MCF 10A (cell line): ENCODE results near the gene PGBD5. TPM values are rescaled to one million over a fixed set of nuclear protein-coding genes. Genes with fewer than 3 reads are reported as not detected.

ENCODE experiments used
- BruUV-seq: library from RNA; stranded (reverse); fragments of 400-500 nt; replicated peaks from 2 replicates; lab custom pipeline; 2021; lab: Mats Ljungman, UMichigan
- CTCF ChIA-PET: fragments of 300-600 bp; sonication (Branson Sonifier 250); formaldehyde crosslinking; extraction: SDS; loops from one replicate; lab custom pipeline; 2021; ENCODE audit warnings: antibody characterized with exemption, inconsistent platforms; lab: Yijun Ruan, JAX
- POLR2A ChIA-PET: fragments of 300-600, 350-650 bp; sonication (Branson Sonifier 250); formaldehyde crosslinking; extraction: SDS; loops from one replicate; lab custom pipeline; 2020; ENCODE audit warnings: antibody characterized with exemption, inconsistent platforms; lab: Yijun Ruan, JAX
- DNase-seq: peaks from one replicate; pipeline ENCODE4 v3.0.0-alpha.2; 2018; ENCODE audit not compliant: unreplicated experiment
- H3K27ac Mint-ChIP-seq: one replicate; pipeline ENCODE4 v1.8.0; 2022; ENCODE audit warnings: mild to moderate bottlenecking, low read depth, mixed read lengths; ENCODE audit not compliant: unreplicated experiment
- H3K27me3 Mint-ChIP-seq: one replicate; pipeline ENCODE4 v1.8.0; 2022; ENCODE audit warnings: mixed read lengths; ENCODE audit not compliant: insufficient read depth, unreplicated experiment
- H3K36me3 Mint-ChIP-seq: one replicate; pipeline ENCODE4 v1.8.0; 2022; ENCODE audit warnings: mild to moderate bottlenecking, moderate library complexity, mixed read lengths; ENCODE audit not compliant: insufficient read depth, unreplicated experiment
- H3K4me1 Mint-ChIP-seq: one replicate; pipeline ENCODE4 v1.8.0; 2022; ENCODE audit warnings: mixed read lengths; ENCODE audit not compliant: insufficient read depth, unreplicated experiment
- H3K4me3 Mint-ChIP-seq: one replicate; pipeline ENCODE4 v1.8.0; 2022; ENCODE audit warnings: mild to moderate bottlenecking, moderate library complexity, mixed read lengths; ENCODE audit not compliant: unreplicated experiment
- H3K9me3 Mint-ChIP-seq: one replicate; pipeline ENCODE4 v1.8.0; 2022; ENCODE audit warnings: mixed read lengths; ENCODE audit not compliant: unreplicated experiment
- intact Hi-C: fragments of 100-400 bp; cut with micrococcal nuclease; formaldehyde crosslinking; loops from 2 replicates; pipeline ENCODE4 v1.14.1; 2022
- total RNA-seq: library from RNA; stranded (reverse); gene quantifications from 2 replicates; pipeline ENCODE4 v1.2.3, GENCODE V29; 2022
- TF ChIP-seq, protein P1 (sequence below): fragments of 200-600 bp; IDR thresholded peaks from one replicate; pipeline ENCODE4 v1.8.0; 2022; ENCODE audit warnings: antibody characterized with exemption, mild to moderate bottlenecking; ENCODE audit not compliant: unreplicated experiment

PGBD5 gene
- total RNA-seq, 1 experiment from 2014 or later = 1.2 TPM

- no peak for DNase-seq
- intact Hi-C loops = no loop called here
- Mint-ChIP-seq H3K9me3 (no peaks in the 10 kb centered on the region), H3K27ac (no peak overlapping the region), H3K27me3 (no peaks in the 10 kb centered on the region), H3K36me3 (no peaks in the 10 kb centered on the region), H3K4me1 (no peaks in the 10 kb centered on the region), H3K4me3 (no peak overlapping the region)
- ChIA-PET POLR2A (no interaction called here), CTCF (no interaction called here)
- TF ChIP-seq, protein P1, sequence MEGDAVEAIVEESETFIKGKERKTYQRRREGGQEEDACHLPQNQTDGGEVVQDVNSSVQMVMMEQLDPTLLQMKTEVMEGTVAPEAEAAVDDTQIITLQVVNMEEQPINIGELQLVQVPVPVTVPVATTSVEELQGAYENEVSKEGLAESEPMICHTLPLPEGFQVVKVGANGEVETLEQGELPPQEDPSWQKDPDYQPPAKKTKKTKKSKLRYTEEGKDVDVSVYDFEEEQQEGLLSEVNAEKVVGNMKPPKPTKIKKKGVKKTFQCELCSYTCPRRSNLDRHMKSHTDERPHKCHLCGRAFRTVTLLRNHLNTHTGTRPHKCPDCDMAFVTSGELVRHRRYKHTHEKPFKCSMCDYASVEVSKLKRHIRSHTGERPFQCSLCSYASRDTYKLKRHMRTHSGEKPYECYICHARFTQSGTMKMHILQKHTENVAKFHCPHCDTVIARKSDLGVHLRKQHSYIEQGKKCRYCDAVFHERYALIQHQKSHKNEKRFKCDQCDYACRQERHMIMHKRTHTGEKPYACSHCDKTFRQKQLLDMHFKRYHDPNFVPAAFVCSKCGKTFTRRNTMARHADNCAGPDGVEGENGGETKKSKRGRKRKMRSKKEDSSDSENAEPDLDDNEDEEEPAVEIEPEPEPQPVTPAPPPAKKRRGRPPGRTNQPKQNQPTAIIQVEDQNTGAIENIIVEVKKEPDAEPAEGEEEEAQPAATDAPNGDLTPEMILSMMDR = no peak
- BruUV-seq = no TSS peak
These were observed 9.7 kb downstream of the PGBD5 start for GRCh38 chr1:230416430-230416829.

DNA sequence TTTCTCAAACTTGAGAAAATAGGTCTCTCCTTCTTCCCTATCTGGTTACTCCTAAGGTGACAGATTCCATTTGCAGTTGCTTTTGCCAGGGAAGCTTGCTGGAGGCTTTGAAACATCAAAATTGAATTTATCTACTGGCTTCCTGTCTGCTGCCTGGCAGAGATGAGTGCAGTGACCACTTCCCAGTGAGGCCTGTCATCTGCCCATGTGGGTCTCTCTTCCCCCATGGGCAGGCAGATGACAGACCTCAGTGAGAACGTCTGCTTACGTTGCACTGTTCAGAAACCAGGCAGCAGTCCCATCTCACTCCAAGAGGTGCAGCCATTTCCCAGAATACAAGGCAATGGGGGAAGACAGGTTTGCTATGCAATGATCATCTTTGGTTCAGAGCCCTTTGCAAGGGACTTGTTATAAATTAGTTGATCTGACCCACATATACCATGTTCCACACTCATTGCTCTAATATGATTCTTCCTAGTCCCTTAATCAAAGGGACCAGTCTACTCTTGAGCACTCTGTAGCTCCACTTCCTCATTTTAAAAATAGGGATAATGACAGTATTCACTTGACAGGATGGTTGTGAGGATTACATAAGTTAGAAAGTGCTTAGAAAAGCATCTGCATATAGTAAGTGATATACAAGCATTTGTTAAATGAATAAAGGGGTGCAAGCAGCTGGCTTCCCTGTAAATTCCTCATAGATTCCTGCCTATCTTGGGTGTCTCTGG is 10.6 kb downstream of the PGBD5 start:
- CTCF ChIA-PET = interaction anchor here (0.5 to 0.6 kb wide), 2 partner anchors 139 to 183 kb away, joined by 3 read pairs; no protein-coding TSS in a partner anchor
- intact Hi-C loops = no loop called here
- no peaks in the 10 kb centered on the region for H3K4me1 Mint-ChIP-seq
- POLR2A ChIA-PET = no interaction called here
- no TSS peak for BruUV-seq
- H3K9me3 Mint-ChIP-seq = no peaks in the 10 kb centered on the region
- H3K27me3 Mint-ChIP-seq = no peaks in the 10 kb centered on the region
- no peak overlapping the region for H3K4me3 Mint-ChIP-seq
- no peak overlapping the region for H3K27ac Mint-ChIP-seq
- DNase-seq = no peak
- no peaks in the 10 kb centered on the region for H3K36me3 Mint-ChIP-seq
- TF ChIP-seq, protein P1 = no peak

DNA sequence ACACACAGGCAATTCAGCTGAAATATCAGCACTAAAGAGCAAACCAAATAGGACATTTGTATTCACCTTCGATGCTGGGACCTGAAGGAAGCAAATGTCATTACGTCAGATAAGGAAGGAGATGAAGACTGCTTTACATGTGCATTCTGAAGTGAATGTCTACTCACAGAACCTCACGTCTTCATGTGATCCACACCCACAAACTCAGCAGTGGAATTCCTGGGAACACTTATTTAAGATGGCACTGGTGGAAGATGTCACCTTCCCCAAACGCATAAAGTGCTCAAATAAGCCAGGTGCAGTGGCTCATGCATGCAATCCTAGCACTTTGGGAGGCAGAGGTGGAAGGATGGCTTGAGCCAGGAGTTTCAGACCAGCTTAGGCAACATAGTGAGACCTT is 11.4 kb downstream of the PGBD5 start:
- intact Hi-C loops = no loop called here
- H3K4me1 Mint-ChIP-seq = no peaks in the 10 kb centered on the region
- TF ChIP-seq, protein P1 = no peak
- no peak overlapping the region for H3K4me3 Mint-ChIP-seq
- POLR2A ChIA-PET = interaction anchor here (0.6 kb wide), 1 partner anchor 24 kb away, joined by 3 read pairs; no protein-coding TSS in a partner anchor
- H3K9me3 Mint-ChIP-seq = no peaks in the 10 kb centered on the region
- no peak overlapping the region for H3K27ac Mint-ChIP-seq
- CTCF ChIA-PET = interaction anchor here (0.7 kb wide), 1 partner anchor 20 kb away, joined by 3 read pairs; no protein-coding TSS in a partner anchor
- no peaks in the 10 kb centered on the region for H3K27me3 Mint-ChIP-seq
- DNase-seq = no peak
- no TSS peak for BruUV-seq
- H3K36me3 Mint-ChIP-seq = no peaks in the 10 kb centered on the region

DNA sequence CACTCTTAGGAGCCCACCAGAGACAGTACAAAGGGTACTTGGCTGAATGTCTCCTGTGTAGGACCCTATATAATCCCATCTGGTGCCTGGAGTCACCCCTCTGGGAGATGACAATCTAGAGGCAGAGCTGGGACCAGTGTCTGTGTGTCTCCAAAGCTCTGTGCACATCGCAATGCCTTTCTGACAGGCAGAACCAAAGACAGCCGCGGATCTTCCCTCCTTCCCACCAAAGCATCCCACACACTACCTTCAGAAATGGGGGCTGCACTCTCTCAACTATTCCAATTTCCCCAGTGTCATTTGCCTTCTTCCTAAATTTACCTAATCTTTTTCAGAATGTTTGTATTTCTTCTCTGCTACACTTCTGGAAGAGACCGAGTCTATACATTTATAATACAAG is 12.0 kb downstream of the PGBD5 start:
- DNase-seq = no peak
- H3K4me1 Mint-ChIP-seq = no peaks in the 10 kb centered on the region
- TF ChIP-seq, protein P1 = no peak
- ChIA-PET CTCF (interaction anchor here (0.7 kb wide), 1 partner anchor 19 kb away, joined by 3 read pairs; no protein-coding TSS in a partner anchor), POLR2A (interaction anchor here (0.6 kb wide), 1 partner anchor 23 kb away, joined by 3 read pairs; no protein-coding TSS in a partner anchor)
- no TSS peak for BruUV-seq
- H3K4me3 Mint-ChIP-seq = no peak overlapping the region
- intact Hi-C loops = no loop called here
- no peaks in the 10 kb centered on the region for H3K27me3 Mint-ChIP-seq
- no peak overlapping the region for H3K27ac Mint-ChIP-seq
- no peaks in the 10 kb centered on the region for H3K9me3 Mint-ChIP-seq
- no peaks in the 10 kb centered on the region for H3K36me3 Mint-ChIP-seq
